IMR-90 (cell line): Measurements from ENCODE around the gene SRMS. TPM values are rescaled to one million over a fixed set of nuclear protein-coding genes. Genes with fewer than 3 reads are reported as not detected.

Experiments
- ATAC-seq: fragments of 200-7000 bp; cut with Tn5 transposase; 2 replicates; pipeline ENCODE4 v1.9.1; 2020; ENCODE audit warnings: low read depth, mild to moderate bottlenecking, moderate library complexity
- BruUV-seq: library from RNA; stranded (reverse); fragments of 400-500 nt; replicated peaks from 2 replicates; lab custom pipeline; 2021; lab: Mats Ljungman, UMichigan
- CTCF ChIA-PET: fragments of 300-600 bp; formaldehyde crosslinking; extraction: SDS; loops from one replicate; lab custom pipeline; 2021; ENCODE audit warnings: antibody characterized with exemption; lab: Yijun Ruan, JAX
- POLR2A ChIA-PET: fragments of 300-600 bp; sonication (Branson Sonifier 250); formaldehyde crosslinking; loops from one replicate; lab custom pipeline; 2022; ENCODE audit warnings: antibody characterized with exemption; ENCODE audit not compliant: unreplicated experiment; lab: Charles Lee
- DNase-seq: peaks from one replicate; pipeline ENCODE4 v3.0.0; 2013
- H2AFZ ChIP-seq: replicated peaks from 2 replicates; pipeline ENCODE3; 2013; ENCODE audit warnings: low read length, mild to moderate bottlenecking; ENCODE audit not compliant: poor library complexity
- H2AK5ac ChIP-seq: 2 replicates; pipeline ENCODE4 v1.6.1; 2013; ENCODE audit warnings: low read depth, low read length, inconsistent platforms
- H2AK9ac ChIP-seq: replicated peaks from 2 replicates; pipeline ENCODE3; 2013; ENCODE audit warnings: mild to moderate bottlenecking, low read depth, low read length, moderate library complexity; ENCODE audit not compliant: poor library complexity
- H2BK120ac ChIP-seq: 2 replicates; pipeline ENCODE4 v1.6.1; 2013; ENCODE audit warnings: low read depth, low read length, inconsistent platforms
- H2BK15ac ChIP-seq: 3 replicates; pipeline ENCODE4 v1.6.1; 2013; ENCODE audit warnings: low read depth, low read length, inconsistent platforms
- H2BK20ac ChIP-seq: 2 replicates; pipeline ENCODE4 v1.6.1; 2013; ENCODE audit warnings: low read depth, mild to moderate bottlenecking, inconsistent platforms, low read length, moderate library complexity
- H2BK5ac ChIP-seq: 2 replicates; pipeline ENCODE4 v1.6.1; 2013; ENCODE audit warnings: mild to moderate bottlenecking, low read depth, low read length, inconsistent platforms; ENCODE audit not compliant: poor library complexity, severe bottlenecking
- H3K14ac ChIP-seq: replicated peaks from 2 replicates; pipeline ENCODE4 v1.6.1; 2013; ENCODE audit warnings: low read depth, low read length, inconsistent platforms
- H3K18ac ChIP-seq: 2 replicates; pipeline ENCODE4 v1.6.1; 2013; ENCODE audit warnings: low read depth, low read length, control low read depth
- H3K23ac ChIP-seq: 2 replicates; pipeline ENCODE4 v1.6.1; 2013; ENCODE audit warnings: low read depth, low read length, inconsistent platforms
- H3K27ac ChIP-seq: 2 replicates; pipeline ENCODE4 v1.5.1; 2013; ENCODE audit warnings: mild to moderate bottlenecking, control low read depth, low read length; ENCODE audit not compliant: insufficient read depth
- H3K27me3 ChIP-seq: 2 replicates; pipeline ENCODE4 v1.6.1; 2013; ENCODE audit warnings: low read length; ENCODE audit not compliant: control insufficient read depth, insufficient read depth
- H3K36me3 ChIP-seq: 2 replicates; pipeline ENCODE4 v1.6.1; 2013; ENCODE audit warnings: low read length, mixed read lengths; ENCODE audit not compliant: control insufficient read depth, insufficient read depth
- H3K4ac ChIP-seq: 2 replicates; pipeline ENCODE4 v1.6.1; 2013; ENCODE audit warnings: low read depth, low read length, inconsistent platforms
- H3K4me1 ChIP-seq: 2 replicates; pipeline ENCODE4 v1.6.1; 2013; ENCODE audit warnings: low read length, mixed read lengths; ENCODE audit not compliant: control insufficient read depth, insufficient read depth
- H3K4me2 ChIP-seq: 2 replicates; pipeline ENCODE4 v1.6.1; 2013; ENCODE audit warnings: low read depth, mild to moderate bottlenecking, control low read depth, low read length, moderate library complexity
- H3K4me3 ChIP-seq: 2 replicates; pipeline ENCODE4 v1.5.1; 2013; ENCODE audit warnings: low read depth, mild to moderate bottlenecking, control low read depth, low read length, moderate library complexity; ENCODE audit not compliant: insufficient read depth
- H3K56ac ChIP-seq: 2 replicates; pipeline ENCODE4 v1.6.1; 2013; ENCODE audit warnings: low read length, inconsistent platforms; ENCODE audit not compliant: insufficient read depth; ENCODE audit errors: extremely low read depth
- H3K79me1 ChIP-seq, 2 experiments: 2 replicates each; pipeline ENCODE4 v1.6.1; 2013; ENCODE audit warnings: low read length in 2 of 2, inconsistent platforms in 1 of 2, low read depth in 1 of 2
- H3K9ac ChIP-seq: 2 replicates; pipeline ENCODE4 v1.6.1; 2013; ENCODE audit warnings: low read depth, low read length, control low read depth
- H3K9me1 ChIP-seq: 2 replicates; pipeline ENCODE4 v1.6.1; 2013; ENCODE audit warnings: low read length, inconsistent platforms; ENCODE audit not compliant: insufficient read depth
- H3K9me3 ChIP-seq: 2 replicates; pipeline ENCODE4 v1.6.1; 2013; ENCODE audit warnings: low read length; ENCODE audit not compliant: control insufficient read depth, insufficient read depth
- H4K20me1 ChIP-seq: 2 replicates; pipeline ENCODE4 v1.6.1; 2013; ENCODE audit warnings: low read length, inconsistent platforms; ENCODE audit not compliant: insufficient read depth
- H4K5ac ChIP-seq: 2 replicates; pipeline ENCODE4 v1.6.1; 2013; ENCODE audit warnings: mild to moderate bottlenecking, low read depth, low read length, control low read depth
- H4K8ac ChIP-seq, 2 experiments: 2 replicates each; pipeline ENCODE4 v1.6.1; 2013; ENCODE audit warnings: low read depth in 2 of 2, low read length in 2 of 2, control low read depth in 1 of 2, inconsistent platforms in 1 of 2
- H4K91ac ChIP-seq: 2 replicates; pipeline ENCODE4 v1.6.1; 2013; ENCODE audit warnings: low read depth, low read length, inconsistent platforms; ENCODE audit not compliant: insufficient read depth
- CHD1 ChIP-seq: IDR thresholded peaks from 2 replicates; pipeline ENCODE4 v1.6.1; 2012; ENCODE audit warnings: low read depth, low read length, improper control_type of control experiment
- FOS ChIP-seq: fragments of 150-350 bp; IDR thresholded peaks from 2 replicates; pipeline ENCODE4 v1.6.1; 2016; ENCODE audit warnings: low read depth, low read length
- SMC3 ChIP-seq: fragments of 150-350 bp; IDR thresholded peaks from 2 replicates; pipeline ENCODE4 v1.6.1; 2016; ENCODE audit warnings: low read depth, mild to moderate bottlenecking, antibody characterized with exemption, low read length, moderate library complexity
- WGBS, 2 experiments: methylation state at CpG; one replicate each; pipeline versions ENCODE4 v1.1.5 to v1.1.7; 2013; ENCODE audit warnings: missing lambda C conversion rate in 2 of 2; ENCODE audit not compliant: insufficient read length in 1 of 2; ENCODE audit errors: extremely low coverage in 2 of 2; 5-methylcytosine and 5-hydroxymethylcytosine counted together
- dilution Hi-C: fragments of 300-500 bp; cut with HindIII; formaldehyde crosslinking; loops from one replicate; pipeline ENCODE4 v1.14.3; 2018; ENCODE audit warnings: low sequenced_read_pairs; ENCODE audit not compliant: unreplicated experiment
- in situ Hi-C: fragments of 300-500 bp; cut with MboI; formaldehyde crosslinking; loops from 3 replicates; pipeline ENCODE4 v1.14.3; 2019; ENCODE audit warnings: low sequenced_read_pairs, inconsistent platforms, mixed read lengths
- intact Hi-C: fragments of 100-400 bp; cut with micrococcal nuclease; formaldehyde crosslinking; loops from 2 replicates; pipeline ENCODE4 v1.10.0; 2022
- polyA plus RNA-seq, 3 experiments: library from polyadenylated mRNA; depleted of rRNA; stranded (reverse); fragments of >200 nt; gene quantifications; 2 replicates each; pipeline ENCODE4 v1.2.3, GENCODE V29; 2012; ENCODE audit warnings: low replicate concordance in 1 of 3
- total RNA-seq: library from RNA; depleted of rRNA; stranded (reverse); fragments of >200 nt; gene quantifications from 2 replicates; pipeline ENCODE4 v1.2.3, GENCODE V29; 2012

The SRMS gene
- total and polyA plus RNA-seq, 2 of the 4 experiments (the other 2 are of a cell fraction), result not detected

DNA sequence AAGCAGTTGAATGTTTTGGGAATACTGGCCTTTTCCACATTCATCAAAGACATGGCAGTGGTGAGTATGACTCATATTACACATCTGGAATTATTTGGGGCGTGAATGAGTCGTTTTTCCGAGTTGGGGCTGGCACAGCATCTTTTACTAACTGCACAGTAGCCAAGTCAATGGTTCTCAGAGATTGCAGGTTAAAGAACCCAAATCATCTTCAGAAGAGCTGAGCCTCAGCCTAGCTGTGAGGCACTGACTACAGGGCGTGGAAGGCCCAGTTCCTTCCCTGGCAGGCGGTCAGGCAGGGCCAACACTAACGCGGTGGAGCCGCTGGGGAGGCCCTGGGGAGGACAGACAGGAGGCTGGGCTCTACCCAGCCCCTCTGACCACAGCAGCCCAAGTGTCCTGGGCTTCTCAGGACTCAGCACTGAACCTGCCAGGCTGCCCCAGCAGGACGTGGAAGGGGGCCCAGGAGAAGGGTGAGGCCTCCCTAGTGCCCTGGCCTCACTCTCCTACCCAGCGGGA is 46.6 kb upstream of the SRMS start:
- Histone ChIP-seq H4K91ac (no peak overlapping the region), H3K9me3 (no peaks in the 10 kb centered on the region), H4K8ac (no peak overlapping the region), H3K4me2 (no peak overlapping the region), H3K9me1 (peaks cover 4% of the 10 kb centered on the region; the same call in 1 of the 2 replicates), H2AFZ (no peak overlapping the region), H3K4ac (no peak overlapping the region), H3K79me1 (peaks cover 0 to 17% of the 10 kb centered on the region in 2 experiments; a peak in 3 of 4 replicates), H3K56ac (no peak overlapping the region), H2BK5ac (no peak overlapping the region), H2BK120ac (no peak overlapping the region), H3K23ac (no peak overlapping the region), H3K27me3 (no peaks in the 10 kb centered on the region), H3K9ac (no peak overlapping the region), H3K4me3 (no peak overlapping the region), H4K20me1 (no peaks in the 10 kb centered on the region; the same call in none of the 2 replicates), H2BK20ac (no peak overlapping the region), H2BK15ac (no peak overlapping the region), H4K5ac (no peak overlapping the region), H2AK9ac (no peak overlapping the region), H3K27ac (no peak overlapping the region), H3K4me1 (peaks cover 7% of the 10 kb centered on the region), H3K14ac (no peak overlapping the region), H3K36me3 (peaks cover 55% of the 10 kb centered on the region), H3K18ac (no peak overlapping the region), H2AK5ac (no peak overlapping the region)
- in situ Hi-C loops (no loop called here), intact Hi-C loops (no loop called here), dilution Hi-C loops (no loop called here)
- ChIA-PET CTCF (no interaction called here), POLR2A (no interaction called here)
- ATAC-seq (peak; percentile 44), DNase-seq (peak; percentile 53)
- 77% methylated on average over 8 of the region's 10 CpGs; no CpG with 5 or more reads in 1 of the 2 experiments for WGBS, 2 experiments
- TF ChIP-seq CHD1 (no peak), FOS (peak; percentile 54; the same call in 1 of the 2 replicates), SMC3 (no peak)
- no TSS peak for BruUV-seq
